Anterior cingulate cortex (tissue), 58 donors: Measurements from ENCODE around the gene TRIM27.
"Not testable (repeated sequence)": the region's sequence is repeated elsewhere in the genome, so short reads cannot be mapped to it uniquely, and the experiment has no call there.

Source experiments
- DNase-seq, 58 donors: peaks; one replicate each; lab custom pipeline; 2025; lab: John Stamatoyannopoulos, UW

TRIM27 gene

GRCh38 chr6:28900577-28901256 lies 23.1 kb downstream of the TRIM27 start:
- no peak for DNase-seq

- DNase-seq, result no peak
Observed at GRCh38 chr6:28898710-28898965, 25.1 kb downstream of the TRIM27 start.

GRCh38 chr6:28897369-28897745 lies 26.4 kb downstream of the TRIM27 start:
- DNase-seq, result no peak

GRCh38 chr6:28896505-28897368 lies 27.0 kb downstream of the TRIM27 start:
- DNase-seq, result peak in 53 of 58 donors; percentile 4 to 67 (median 37)

- DNase-seq, result peak; percentile 3 to 94 (median 80)
Observed at GRCh38 chr6:28895131-28895812, 28.5 kb downstream of the TRIM27 start.

GRCh38 chr6:28893172-28893799 lies 30.5 kb downstream of the TRIM27 start:
- no peak for DNase-seq

- no peak for DNase-seq
Observed at GRCh38 chr6:28892525-28892924, 31.3 kb downstream of the TRIM27 start.

GRCh38 chr6:28887796-28888496 lies 35.8 kb downstream of the TRIM27 start:
- no peak for DNase-seq

- no peak for DNase-seq
Observed at GRCh38 chr6:28886079-28886439, 37.7 kb downstream of the TRIM27 start.

GRCh38 chr6:28884423-28885131 lies 39.2 kb downstream of the TRIM27 start:
- DNase-seq, result no peak

- peak in 55 of 58 donors; percentile 11 to 82 (median 56) for DNase-seq
Observed at GRCh38 chr6:28880894-28881780, 42.6 kb downstream of the TRIM27 start.

GRCh38 chr6:28880519-28880893 lies 43.3 kb downstream of the TRIM27 start:
- DNase-seq, result peak in 1 of 58 donors; percentile 13

- DNase-seq, result no peak
Observed at GRCh38 chr6:28876710-28877109, 47.1 kb downstream of the TRIM27 start.

GRCh38 chr6:28875191-28875747 lies 48.5 kb downstream of the TRIM27 start:
- DNase-seq, result no peak

GRCh38 chr6:28872157-28872817 lies 51.5 kb downstream of the TRIM27 start:
- DNase-seq, result not testable (repeated sequence)

GRCh38 chr6:28871335-28872156 lies 52.2 kb downstream of the TRIM27 start:
- DNase-seq, result no peak

- DNase-seq, result no peak
Observed at GRCh38 chr6:28868873-28869272, 54.9 kb downstream of the TRIM27 start.
